H54 (cell line): Measurements from ENCODE around the gene ZBTB6.
A peak's percentile ranks its signal among the peaks of the same experiment; 100 is the strongest.
"Not testable (repeated sequence)": the region's sequence is repeated elsewhere in the genome, so short reads cannot be mapped to it uniquely, and the experiment has no call there.

ENCODE experiments used
- DNase-seq: peaks from one replicate; pipeline ENCODE4 v3.0.0; 2011; ENCODE audit warnings: low spot score, mixed read lengths; ENCODE audit not compliant: insufficient read length
- FAIRE-seq: peaks from 3 replicates; lab custom pipeline; 2011; peaks lifted over from hg19 to GRCh38; lab: Jason Lieb, UNC
- POLR2A ChIP-seq: IDR thresholded peaks from 2 replicates; pipeline ENCODE4 v1.6.1; 2011; ENCODE audit warnings: low read depth, mild to moderate bottlenecking, low read length

Gene ZBTB6

GRCh38 chr9:122900791-122901190, 12.3 kb downstream of the ZBTB6 start:
- peak; percentile 89 for FAIRE-seq
- TF ChIP-seq POLR2A = no peak
- no peak for DNase-seq

DNA sequence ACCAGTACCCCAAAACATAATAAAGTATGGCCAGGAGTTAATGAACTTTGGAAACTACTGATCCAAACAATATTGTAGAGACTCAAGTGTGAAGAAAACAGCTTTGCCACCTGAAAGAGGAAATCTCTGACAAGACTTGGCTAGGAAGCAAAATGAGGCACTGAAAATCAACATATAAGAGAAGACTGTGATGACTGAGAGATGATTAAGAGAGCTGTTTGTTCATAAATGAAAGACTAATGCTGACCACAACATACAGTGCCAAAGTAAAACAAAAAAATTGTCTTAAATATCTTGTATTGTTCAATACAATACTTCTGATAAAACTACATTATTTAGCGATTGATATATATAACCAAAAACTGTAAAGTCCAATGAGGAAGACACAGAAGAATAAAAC, 15.2 kb downstream of the ZBTB6 start:
- no peak for TF ChIP-seq POLR2A
- FAIRE-seq = peak; percentile 95
- no peak for DNase-seq

DNA sequence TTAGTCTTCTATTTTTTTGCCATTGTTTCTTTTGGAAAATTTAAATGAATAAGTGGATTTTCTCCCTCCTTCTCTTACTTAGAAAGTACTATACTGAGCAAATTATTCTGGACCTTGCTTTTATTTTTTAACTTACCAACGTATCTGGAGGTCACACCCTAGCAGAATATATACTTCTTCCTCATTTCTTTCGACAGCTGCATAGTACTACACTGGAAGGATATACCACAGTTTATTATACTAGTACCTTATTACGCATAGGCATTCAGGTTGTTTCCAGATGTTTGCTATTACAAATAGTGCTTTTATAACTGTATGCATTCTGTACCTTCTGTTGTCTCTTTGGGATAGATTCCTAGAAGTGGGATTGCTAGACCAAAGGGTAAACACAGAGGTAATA, 24.6 kb downstream of the ZBTB6 start:
- TF ChIP-seq POLR2A = no peak
- no peak for DNase-seq
- FAIRE-seq = peak; percentile 66

- TF ChIP-seq POLR2A = no peak
- no peak for DNase-seq
- peak; percentile 87 for FAIRE-seq
Measured at GRCh38 chr9:122883125-122883524, 30.0 kb downstream of the ZBTB6 start.

GRCh38 chr9:122879443-122879842, 33.7 kb downstream of the ZBTB6 start:
- FAIRE-seq (no peak), DNase-seq (no peak)
- no peak for TF ChIP-seq POLR2A

DNA sequence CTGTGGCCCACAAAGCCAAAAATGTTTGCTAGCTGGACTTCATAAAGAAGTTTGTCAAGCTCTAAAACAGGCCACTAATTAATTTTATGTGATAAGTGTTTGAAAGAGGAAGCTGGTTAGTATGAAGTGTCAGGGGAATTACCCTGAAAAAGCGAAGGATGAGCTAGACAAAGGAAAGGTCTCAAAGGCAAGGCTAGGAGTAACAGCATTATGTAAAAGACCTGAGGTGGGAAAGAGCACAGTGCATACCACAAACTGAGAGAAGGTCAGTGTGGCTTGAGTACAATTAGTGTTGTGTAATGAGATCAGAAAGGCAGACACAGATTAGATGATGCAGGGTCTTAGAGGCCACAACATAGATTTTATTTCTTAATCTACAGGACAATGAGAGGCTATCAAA, 37.6 kb downstream of the ZBTB6 start:
- no peak for FAIRE-seq
- no peak for TF ChIP-seq POLR2A
- DNase-seq = no peak

DNA sequence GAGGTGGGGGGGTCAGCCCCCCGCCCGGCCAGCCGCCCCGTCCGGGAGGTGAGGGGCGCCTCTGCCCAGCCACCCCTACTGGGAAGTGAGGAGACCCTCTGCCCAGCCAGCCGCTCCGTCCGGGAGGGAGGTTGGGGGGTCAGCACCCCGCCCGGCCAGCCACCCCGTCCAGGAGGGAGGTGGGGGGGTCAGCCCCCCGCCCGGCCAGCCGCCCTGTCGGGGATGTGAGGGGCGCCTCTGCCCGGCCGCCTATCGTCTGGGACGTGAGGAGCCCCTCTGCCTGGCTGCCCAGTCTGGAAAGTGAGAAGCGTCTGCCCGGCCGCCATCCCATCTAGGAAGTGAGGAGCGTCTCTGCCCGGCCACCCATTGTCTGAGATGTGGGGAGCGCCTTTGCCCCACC, 45.8 kb downstream of the ZBTB6 start:
- FAIRE-seq, DNase-seq: not testable (repeated sequence)

DNA sequence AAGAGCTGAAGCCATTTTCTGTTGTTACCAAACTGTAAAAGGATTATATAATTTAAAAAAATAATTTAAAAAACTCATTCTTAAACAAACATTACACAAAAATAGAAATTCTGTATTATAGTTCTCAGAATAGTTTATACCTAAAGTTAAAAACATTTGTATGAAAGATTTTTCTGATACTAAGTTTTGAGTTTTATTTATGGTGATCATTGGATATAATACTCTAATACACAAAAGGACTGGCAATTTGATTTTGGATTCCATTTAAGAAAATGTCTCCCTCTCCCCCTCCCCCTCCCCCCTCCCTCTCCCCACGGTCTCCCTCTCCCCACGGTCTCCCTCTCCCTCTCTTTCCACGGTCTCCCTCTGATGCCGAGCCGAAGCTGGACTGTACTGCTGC, 47.0 kb downstream of the ZBTB6 start:
- FAIRE-seq = no peak
- no peak for DNase-seq
- no peak for TF ChIP-seq POLR2A

GRCh38 chr9:122865300-122865699, 47.8 kb downstream of the ZBTB6 start:
- peak; percentile 69 for FAIRE-seq

GRCh38 chr9:122863407-122863806, 49.7 kb downstream of the ZBTB6 start:
- FAIRE-seq (no peak), DNase-seq (no peak)
- TF ChIP-seq POLR2A = no peak

More at GRCh38 chr9:122865300-122865699, 47.8 kb downstream of the ZBTB6 start:
- no peak for DNase-seq
- no peak for TF ChIP-seq POLR2A

- no peak for TF ChIP-seq POLR2A
- DNase-seq (no peak), FAIRE-seq (peak; percentile 48)
Measured at GRCh38 chr9:122860319-122861142, 52.6 kb downstream of the ZBTB6 start.
